ENCODE data around the gene FLRT1.

Gene FLRT1

GRCh38 chr11:64007160-64007628 lies 28.5 kb upstream of the FLRT1 start:
- no peak for DNase-seq

DNA sequence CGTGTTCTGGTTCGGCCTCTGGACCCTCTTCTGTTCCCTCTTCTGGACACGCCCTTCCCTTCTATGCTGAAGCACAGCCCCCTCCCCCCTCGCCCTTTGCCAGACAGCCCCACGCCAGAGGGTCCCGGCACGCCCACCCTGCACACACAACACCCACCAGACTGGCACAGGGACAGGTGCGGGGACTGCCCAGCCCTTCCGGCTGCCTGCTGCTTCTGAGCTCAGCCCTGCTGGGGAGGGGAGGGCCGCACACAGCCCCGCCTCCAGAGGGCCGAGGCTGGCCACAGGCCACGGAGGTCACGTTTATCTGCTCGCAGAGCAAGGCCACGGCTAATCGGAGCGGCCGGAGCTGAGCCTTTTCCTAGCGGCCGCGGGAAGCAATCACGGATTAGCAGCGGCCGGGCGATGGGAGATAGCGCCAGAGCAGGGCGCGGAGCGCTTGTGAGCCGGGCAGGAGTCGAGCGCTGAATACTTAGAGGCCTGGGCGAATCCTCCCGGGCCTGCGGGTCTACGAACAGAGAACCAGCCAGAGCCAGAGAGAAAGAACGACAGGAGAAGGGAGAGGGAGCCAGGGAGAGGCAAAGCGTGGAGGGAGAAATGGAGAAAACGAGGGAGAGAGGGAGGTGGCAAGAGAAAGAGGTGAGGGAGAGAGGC lies 28.0 kb upstream of the FLRT1 start:
- DNase-seq, result no peak

GRCh38 chr11:64008283-64008913 lies 27.3 kb upstream of the FLRT1 start:
- DNase-seq, result no peak

- DNase-seq, result no peak
Measured at GRCh38 chr11:64008914-64009633, 26.7 kb upstream of the FLRT1 start.

DNA sequence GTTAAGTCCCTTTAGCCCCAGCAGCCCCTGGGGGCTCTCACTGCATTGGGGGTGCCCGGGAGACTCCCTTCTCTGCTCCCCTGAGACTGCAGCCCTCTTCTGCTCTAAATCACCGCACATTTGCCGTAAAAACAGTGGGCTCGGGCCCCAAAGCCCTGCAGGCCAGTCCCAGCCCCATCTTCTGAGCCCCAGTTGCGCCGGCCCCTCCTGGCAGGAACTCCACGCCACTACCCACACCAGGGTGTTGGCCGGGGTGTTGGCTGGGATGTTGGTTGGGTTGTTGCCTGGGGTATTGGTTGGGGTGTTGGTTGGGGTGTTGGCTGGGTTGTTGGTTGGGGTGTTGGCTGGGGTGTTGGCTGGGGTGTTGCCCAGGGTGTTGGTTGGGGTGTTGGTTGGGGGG lies 26.0 kb upstream of the FLRT1 start:
- no peak for DNase-seq

DNA sequence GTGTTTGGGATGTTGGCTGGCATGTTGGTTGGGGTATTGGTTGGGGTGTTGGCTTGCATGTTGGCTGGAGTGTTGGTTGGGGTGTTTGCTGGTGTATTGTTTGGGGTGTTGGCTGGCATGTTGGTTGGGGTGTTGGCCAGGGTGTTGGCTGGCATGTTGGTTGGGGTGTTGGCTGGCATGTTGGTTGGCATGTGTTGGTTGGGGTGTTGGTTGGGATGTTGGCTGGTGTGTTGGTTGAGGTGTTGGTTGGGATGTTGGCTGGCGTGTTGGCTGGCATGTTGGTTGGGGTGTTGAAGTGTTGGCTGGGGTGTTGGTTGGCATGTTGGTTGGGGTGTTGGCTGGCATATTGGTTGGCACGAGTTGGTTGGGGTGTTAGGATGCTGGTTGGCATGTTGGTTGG lies 24.9 kb upstream of the FLRT1 start:
- no peak for DNase-seq

DNA sequence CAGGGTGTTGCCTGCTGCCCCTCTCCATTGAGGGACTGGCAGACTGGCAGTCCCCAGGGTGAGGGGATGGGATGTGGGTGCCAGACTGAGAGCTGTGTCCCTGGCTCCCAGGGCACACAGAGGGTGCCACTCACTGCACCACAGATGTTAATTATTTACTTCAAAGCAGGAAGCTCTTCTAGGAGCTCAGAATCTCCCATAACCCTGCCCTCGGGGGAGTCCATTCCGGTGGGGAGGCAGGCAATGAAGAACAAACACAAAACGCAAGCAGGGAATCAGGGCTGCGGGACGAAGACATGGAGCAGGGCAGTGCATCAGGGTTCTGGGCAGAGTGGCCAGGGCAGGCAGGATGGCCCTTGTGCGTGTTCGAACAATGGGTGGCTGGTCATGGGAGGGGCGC lies 24.4 kb upstream of the FLRT1 start:
- DNase-seq, result no peak

- DNase-seq, result no peak
Measured at GRCh38 chr11:64013141-64013896, 22.4 kb upstream of the FLRT1 start.

- DNase-seq, result no peak
Measured at GRCh38 chr11:64014356-64014755, 21.4 kb upstream of the FLRT1 start.

GRCh38 chr11:64015510-64015909 lies 20.2 kb upstream of the FLRT1 start:
- no peak for DNase-seq

DNA sequence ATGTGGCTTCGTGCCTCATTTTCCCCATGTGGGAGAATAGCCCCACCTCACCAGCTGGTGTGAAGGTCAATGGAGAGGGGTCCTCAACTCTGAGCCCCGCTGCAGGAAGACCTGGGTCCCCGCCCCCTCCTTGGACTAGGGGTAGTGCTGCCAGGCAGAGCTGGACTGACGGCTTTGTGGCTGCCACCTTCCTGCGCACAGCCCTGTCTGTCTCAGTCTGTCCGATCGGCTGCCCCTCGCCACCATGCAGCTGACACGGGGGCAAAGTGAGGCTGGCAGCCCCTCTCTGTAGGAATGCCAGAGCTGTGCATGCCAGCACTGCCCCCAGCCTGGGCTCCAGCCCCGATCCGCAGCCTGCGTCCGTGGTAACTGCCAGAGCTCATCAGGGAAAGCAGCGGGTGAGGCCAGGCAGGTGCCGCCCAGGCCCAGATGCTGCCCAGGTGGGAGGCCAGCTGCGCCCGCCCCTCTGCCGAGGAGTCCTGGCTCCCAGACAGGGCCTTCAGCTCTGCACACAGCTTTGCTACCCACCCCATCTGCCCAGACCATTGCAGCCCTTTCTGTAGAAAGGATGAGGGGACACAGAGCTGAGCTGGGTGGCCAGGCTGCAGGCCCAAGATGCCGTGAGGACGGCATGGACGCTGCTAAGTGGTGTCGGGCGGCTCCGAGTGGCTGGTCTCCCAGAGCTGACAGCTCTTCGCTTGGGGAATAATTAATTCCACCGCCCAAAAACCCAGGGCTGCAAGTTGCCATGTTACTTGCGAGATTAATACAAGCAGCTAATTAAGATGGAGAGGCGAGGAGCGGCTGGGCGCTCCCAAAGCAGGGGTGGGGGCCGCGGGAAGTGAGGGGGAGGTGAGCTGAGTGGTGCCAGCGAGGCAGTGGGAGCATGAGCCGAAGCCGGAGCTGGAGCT lies 19.5 kb upstream of the FLRT1 start:
- no peak for DNase-seq

GRCh38 chr11:64017945-64018224 lies 17.8 kb upstream of the FLRT1 start:
- DNase-seq, result no peak

- DNase-seq, result no peak
Measured at GRCh38 chr11:64018310-64018709, 17.4 kb upstream of the FLRT1 start.

GRCh38 chr11:64019106-64020037 lies 16.4 kb upstream of the FLRT1 start:
- DNase-seq, result no peak

DNA sequence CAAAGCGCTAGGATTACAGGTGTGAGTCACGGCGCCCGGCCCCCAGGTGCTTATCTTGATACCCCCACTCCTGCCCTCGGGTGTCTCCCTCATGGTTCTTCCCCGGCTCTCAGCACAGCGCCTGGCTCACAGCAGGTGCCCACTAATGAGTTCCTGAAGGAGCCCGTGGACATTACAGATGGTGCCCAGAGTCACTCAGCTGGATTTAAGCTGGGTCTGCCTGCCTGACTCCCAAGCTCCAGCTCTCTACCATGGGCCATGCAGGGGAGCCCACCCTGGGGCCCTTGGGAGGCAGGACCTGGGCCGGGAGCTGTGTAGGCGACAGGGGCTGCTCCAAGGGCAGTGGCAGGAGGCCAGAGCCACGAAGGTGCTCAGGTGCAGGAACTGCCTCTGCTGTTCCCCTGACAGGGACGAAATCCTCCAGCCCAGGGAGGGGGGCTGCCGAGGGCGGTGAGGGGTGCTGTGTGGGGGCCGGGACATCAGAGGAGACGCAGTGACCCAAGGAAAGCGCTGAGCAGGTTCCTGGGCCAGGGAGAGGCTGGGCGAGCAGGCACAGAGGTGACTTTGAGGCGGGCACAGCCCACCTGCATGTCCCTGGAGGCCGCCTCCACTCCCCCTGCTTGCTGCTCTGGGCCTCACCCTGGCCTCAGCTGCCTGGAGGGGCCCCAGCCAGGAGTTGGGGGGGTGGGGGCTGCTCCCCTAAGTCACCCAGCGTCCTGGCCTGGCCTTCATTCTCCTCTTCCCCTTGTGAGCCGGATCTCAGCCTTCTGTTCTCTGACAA lies 14.6 kb upstream of the FLRT1 start:
- DNase-seq, result no peak

DNA sequence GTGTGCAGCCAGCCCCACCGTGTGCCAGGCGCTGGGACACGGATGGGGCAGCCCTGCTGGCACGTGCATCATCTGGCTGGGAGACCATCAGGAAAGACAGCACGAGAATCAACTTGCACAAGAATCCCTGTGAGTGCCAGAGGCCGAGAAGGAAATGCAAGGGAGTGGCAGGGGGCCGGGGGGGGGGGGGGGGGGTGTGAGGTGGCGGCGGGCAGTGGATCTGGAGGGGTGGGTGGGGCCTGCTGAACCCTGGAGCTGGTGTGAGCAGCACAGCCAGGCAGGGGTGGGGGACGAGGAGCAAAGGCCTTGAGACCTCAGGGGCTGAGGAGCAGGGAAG lies 14.0 kb upstream of the FLRT1 start:
- DNase-seq, result no peak

DNA sequence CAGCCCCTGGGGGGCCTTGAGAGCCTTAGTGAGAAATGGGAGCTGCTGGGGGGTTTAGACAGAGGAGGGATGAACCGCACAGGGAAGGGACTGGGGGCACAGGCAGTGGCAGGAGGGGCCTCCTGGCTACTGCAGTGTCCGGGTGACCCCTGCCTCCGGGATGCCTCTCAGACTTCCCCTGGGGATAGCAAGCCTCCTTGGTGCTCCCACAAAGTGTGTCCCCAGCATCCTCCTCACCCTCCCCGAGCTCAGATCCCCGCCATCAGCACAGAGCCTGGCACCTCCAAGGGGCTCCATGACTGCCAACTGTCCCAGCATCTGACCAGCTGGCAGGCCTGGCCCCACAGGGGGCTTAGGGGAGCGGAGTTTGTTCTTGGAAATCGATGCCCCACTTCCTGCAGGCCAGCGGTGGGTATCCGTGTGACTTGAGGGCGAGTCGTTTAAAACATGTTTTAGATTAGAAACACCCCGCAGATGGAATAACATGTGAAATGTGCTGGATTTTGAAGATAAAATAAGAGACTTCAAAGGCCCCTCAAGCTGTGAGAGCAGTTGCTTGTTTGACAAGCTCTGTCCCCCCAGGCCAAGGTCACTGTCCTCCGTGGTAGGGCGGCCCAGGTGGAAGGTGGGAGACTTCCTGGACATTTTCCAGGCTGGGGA lies 13.5 kb upstream of the FLRT1 start:
- no peak for DNase-seq

GRCh38 chr11:64023712-64024710 lies 11.7 kb upstream of the FLRT1 start:
- DNase-seq, result no peak

- DNase-seq, result no peak
Measured at GRCh38 chr11:64025205-64025604, 10.5 kb upstream of the FLRT1 start.

Measured in stimulated activated CD4-positive, alpha-beta T cell treated with anti-CD3 and anti-CD28 coated beads, Interleukin-1b, Interleukin-23, amount 100 ng/mL, for 48 hours (primary cell).